Activated naive CD4-positive, alpha-beta T cell treated with anti-CD3 and anti-CD28 coated beads, Interleukin-2, amount 50 U/mL, for 16 hours (primary cell): ENCODE measurements around the gene TMEM238.

Experiments used
- DNase-seq: peaks from one replicate; pipeline ENCODE4 v3.0.0-alpha.2; 2020

The TMEM238 gene

GRCh38 chr19:55354698-55355212 is 29.3 kb downstream of the TMEM238 start, which contains the start of gene COX6B2:
Gene COX6B2 (minus strand): TSS chr19:55354719. CDS start chr19:55354521, 198 bp downstream.
- DNase-seq = no peak

GRCh38 chr19:55353803-55354697 is 30.0 kb downstream of the TMEM238 start:
- peak; percentile 71 for DNase-seq

- no peak for DNase-seq
Measured at GRCh38 chr19:55353356-55353802, 30.7 kb downstream of the TMEM238 start.

- no peak for DNase-seq
Measured at GRCh38 chr19:55352549-55353145, 31.4 kb downstream of the TMEM238 start.

- DNase-seq = no peak
Measured at GRCh38 chr19:55352040-55352439, 32.1 kb downstream of the TMEM238 start.

- DNase-seq = no peak
Measured at GRCh38 chr19:55350620-55351315, 33.3 kb downstream of the TMEM238 start.

GRCh38 chr19:55348317-55349034 is 35.6 kb downstream of the TMEM238 start:
- no peak for DNase-seq

- DNase-seq = no peak
Measured at GRCh38 chr19:55347442-55348009, 36.6 kb downstream of the TMEM238 start.

- no peak for DNase-seq
Measured at GRCh38 chr19:55346725-55347441, 37.2 kb downstream of the TMEM238 start.

- DNase-seq = no peak
Measured at GRCh38 chr19:55345818-55346724, 38.0 kb downstream of the TMEM238 start.

- DNase-seq = no peak
Measured at GRCh38 chr19:55345101-55345817, 38.8 kb downstream of the TMEM238 start.

- DNase-seq = no peak
Measured at GRCh38 chr19:55344444-55344843, 39.6 kb downstream of the TMEM238 start.

GRCh38 chr19:55341595-55342531 is 42.2 kb downstream of the TMEM238 start:
- no peak for DNase-seq

- peak; percentile 59 for DNase-seq
Measured at GRCh38 chr19:55341171-55341588, 42.9 kb downstream of the TMEM238 start.

GRCh38 chr19:55340784-55341147 is 43.3 kb downstream of the TMEM238 start:
- DNase-seq = no peak

- DNase-seq = no peak
Measured at GRCh38 chr19:55339889-55340783, 44.0 kb downstream of the TMEM238 start.

GRCh38 chr19:55339105-55339888 is 44.8 kb downstream of the TMEM238 start, which contains the start of gene KMT5C:
Gene KMT5C (plus strand): TSS chr19:55339876. CDS start chr19:55341937, 2,061 bp downstream.
- DNase-seq = peak; percentile 100
